Right renal pelvis (tissue), 4 donors: ENCODE data around the gene CHMP4B. TPM values are rescaled to one million over a fixed set of nuclear protein-coding genes. Genes with fewer than 3 reads are reported as not detected.
"Not testable (repeated sequence)": the region's sequence is repeated elsewhere in the genome, so short reads cannot be mapped to it uniquely, and the experiment has no call there.

Experiments used
- DNase-seq, 4 donors: peaks; one replicate each; pipeline ENCODE4 v3.0.0-alpha.2; 2013; ENCODE audit warnings: low read depth in 4 of 4, low spot score in 3 of 4, missing footprints in 1 of 4
- polyA plus RNA-seq, 4 donors: library from polyadenylated mRNA; unstranded; fragments of 120-200 nt; gene quantifications; one replicate each; pipeline ENCODE4 v1.2.1, GENCODE V29; 2013; ENCODE audit not compliant: insufficient read length in 4 of 4

Gene CHMP4B
- polyA plus RNA-seq, 4 donors = 108 to 112 (median 110) TPM

DNA sequence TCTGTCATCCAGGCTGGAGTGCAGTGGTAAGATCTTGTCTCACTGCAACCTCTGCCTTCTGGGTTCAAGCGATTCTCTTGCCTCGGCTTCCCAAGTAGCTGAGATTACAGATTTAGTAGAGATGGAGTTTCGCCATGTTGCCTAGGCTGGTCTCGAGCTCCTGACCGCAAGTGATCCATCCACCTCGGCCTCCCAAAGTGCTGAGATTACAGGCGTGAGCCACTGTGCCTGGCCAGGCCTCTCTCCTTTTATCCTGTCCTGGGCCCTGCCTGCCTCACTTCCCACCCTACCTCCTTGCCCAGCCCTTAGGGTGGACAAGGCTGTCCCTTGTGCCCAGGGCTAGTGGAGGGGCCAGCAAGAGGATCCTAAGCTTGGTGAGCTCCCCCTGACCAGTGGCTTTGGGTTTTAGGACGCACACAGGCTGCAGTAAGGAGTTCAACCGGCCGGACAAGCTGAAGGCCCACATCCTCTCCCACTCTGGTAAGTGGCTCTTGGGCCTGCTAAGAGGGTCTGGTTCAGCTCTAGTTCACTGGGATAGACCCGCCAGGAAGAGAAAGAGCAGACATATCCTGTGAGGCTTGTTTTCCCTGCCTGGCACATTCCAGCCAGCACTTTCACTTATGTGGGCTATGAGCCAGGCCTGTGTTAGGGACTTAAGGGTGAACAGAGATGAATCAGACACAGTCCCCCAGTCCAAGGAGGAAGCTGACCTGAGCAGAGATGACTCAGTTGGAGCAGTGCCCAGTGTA, 21.9 kb upstream of the CHMP4B start:
- no peak for DNase-seq

- DNase-seq = no peak
Measured at GRCh38 chr20:33789858-33790182, 21.3 kb upstream of the CHMP4B start.

- DNase-seq = no peak
Measured at GRCh38 chr20:33790566-33790965, 20.6 kb upstream of the CHMP4B start.

DNA sequence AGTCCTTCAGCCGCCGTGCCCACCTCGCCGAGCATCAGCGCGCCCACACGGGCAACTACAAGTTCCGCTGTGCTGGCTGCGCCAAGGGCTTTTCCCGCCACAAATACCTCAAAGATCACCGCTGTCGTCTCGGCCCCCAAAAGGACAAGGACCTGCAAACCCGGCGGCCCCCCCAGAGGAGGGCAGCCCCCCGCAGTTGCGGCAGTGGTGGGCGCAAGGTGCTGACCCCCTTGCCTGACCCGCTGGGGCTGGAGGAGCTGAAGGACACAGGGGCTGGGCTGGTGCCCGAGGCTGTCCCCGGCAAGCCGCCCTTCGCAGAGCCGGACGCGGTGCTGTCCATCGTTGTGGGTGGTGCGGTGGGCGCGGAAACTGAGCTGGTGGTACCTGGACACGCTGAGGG, 20.1 kb upstream of the CHMP4B start:
- no peak for DNase-seq

DNA sequence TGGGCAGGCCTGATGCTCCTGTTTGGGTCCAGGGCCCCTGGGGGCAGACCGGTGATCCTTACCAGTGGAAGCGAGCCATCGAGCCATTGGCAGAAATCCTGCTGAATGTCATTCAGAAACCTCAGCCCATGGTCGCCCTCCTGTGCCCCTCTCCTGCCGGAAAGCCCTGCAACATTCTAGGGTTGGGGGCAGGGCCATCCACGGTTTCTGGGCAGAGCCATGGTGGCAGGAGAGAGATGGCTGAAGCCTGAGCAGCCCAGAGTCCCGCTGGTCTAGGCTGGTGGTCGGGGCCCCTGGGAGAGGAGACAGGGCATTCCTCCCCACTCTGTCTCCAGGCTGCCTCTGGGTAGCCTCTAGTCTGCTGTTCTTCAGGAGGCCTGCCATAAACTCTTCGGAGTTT, 19.6 kb upstream of the CHMP4B start:
- DNase-seq = no peak

DNA sequence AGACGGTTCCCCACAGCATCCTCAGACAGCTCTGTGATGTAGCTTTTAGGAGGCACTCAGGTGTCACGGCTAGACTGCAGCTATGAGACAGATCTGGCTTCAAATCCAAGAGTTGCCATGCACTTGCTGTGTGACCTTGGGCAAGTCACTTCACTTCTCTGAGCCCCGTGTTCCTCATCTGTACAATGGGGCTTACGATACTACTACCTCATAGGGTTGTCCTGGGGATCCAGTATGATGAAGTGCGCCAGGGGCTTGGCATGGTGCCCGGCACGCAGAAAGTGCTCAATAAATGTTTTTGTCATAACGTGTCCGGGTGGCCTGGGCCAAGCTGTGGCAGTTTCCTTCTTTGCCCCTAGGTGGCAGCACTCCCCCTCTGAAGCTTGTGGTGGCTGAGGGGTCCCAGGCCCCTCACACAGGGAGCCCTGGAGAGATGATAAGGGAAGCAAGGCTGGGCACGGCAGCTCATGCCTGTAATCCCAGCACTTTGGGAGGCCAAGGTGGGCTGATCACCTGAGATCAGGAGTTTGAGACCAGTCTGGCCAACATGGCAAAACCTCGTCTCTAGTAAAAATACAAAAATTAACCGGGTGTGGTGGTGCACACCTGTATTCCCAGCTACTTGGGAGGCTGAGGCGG, 19.1 kb upstream of the CHMP4B start:
- DNase-seq = no peak

- not testable (repeated sequence) for DNase-seq
Measured at GRCh38 chr20:33792598-33792989, 18.6 kb upstream of the CHMP4B start.

DNA sequence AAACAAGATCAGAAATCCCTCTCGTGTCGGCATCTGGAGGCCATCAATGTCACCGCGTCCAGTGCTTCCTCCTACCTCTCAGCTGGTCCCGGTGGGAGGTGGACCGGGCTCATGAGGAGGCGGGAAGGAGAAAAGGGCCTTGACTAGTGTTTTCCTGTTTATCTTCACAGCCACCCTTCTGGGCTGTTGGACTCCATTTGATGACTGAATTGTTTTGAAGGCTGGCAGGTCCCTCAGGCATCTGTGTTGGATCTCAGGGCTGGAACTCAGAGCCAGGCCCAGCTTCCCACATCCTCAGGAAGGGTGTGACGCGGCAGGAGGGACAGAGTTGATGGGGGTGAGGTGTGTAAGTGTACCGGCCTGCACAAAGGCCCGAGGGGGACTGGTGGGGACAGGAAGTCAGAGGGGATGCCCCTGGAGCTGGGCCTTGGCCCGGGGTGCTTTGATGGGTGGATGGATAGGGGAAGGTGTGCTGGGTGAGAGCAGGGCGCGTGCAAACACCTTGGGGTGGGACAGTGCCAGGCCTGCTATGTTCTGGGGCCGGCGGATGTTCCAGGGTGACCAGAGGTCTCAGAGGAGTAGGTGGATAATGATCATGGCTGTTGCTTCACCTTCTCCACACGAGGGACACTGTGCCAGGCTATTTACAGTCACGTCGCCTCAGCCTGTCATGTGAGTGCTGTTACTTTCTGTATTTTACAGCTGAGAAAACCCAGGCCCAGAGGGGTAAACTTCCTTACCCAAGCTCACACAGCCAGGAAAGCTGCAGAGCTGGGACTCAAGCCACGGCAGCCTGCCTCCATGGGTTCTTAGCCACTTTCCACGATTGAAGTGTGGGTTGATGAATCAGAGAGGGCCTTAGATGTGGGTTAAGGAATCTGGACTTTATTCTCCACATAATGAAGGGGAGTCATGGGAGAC, 17.9 kb upstream of the CHMP4B start:
- DNase-seq = no peak

GRCh38 chr20:33796263-33796906, 14.8 kb upstream of the CHMP4B start:
- no peak for DNase-seq

GRCh38 chr20:33796907-33797544, 14.1 kb upstream of the CHMP4B start:
- no peak for DNase-seq

GRCh38 chr20:33798444-33798843, 12.7 kb upstream of the CHMP4B start:
- DNase-seq = no peak

DNA sequence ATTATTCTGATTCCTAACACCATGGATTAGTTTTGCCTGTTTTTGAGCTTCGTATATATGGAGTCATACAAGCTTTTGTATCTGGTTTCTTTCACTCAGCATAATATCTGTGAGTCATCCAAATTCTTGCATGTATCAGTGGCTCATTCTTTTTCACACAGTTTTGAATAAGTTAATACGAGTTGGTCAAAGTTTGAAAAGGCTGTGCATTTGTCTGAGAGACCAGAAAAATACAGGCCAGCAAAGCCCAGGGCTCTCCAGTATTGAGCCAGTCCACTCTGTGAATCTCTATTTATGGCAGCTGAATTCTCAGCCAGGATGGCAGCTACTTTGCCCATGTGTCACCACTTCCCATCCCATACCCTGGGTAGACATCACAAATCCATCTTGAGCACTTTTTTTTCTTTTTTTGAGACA, 7.2 kb upstream of the CHMP4B start:
- no peak for DNase-seq

DNA sequence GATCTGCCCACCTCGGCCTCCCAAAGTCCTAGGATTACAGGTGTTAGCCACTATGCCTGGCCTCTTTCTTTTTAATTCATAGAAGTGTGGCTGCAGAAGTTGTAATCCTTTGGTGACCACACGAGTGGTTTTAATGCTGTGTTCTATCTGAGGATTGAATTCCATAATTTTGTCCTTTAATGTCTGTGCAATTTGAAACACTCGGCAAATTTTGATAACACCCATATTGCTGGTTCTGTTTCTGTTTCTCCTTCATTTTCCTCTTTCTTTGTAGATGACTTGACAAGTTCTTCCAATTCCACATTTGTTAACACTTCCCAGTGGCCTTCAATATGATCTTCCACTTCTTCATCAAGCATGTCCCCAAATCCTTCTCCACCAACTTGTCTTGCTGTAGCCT, 2.8 kb upstream of the CHMP4B start:
- DNase-seq = no peak

DNA sequence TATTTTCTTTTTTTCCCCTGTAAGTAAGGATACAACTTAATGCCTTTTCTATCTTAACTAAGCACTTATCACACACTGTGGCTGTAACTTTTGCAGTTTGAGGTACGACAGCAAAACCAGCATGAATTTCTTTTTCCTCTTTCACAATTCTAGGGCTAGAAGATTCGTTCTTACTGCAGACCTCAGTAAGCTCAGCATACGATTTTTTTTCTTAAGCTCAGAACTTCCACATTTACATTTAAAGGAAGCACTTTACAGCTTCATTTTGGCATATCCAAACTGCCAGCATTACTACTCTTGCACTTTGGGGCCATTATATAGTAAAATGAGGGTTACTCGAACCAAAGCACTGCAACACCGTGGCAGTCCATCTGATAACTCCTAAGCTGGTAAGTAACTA, 889 bp upstream of the CHMP4B start:
- DNase-seq = no peak

- no peak for DNase-seq
Measured at GRCh38 chr20:33811776-33812151, 616 bp downstream of the CHMP4B start.

GRCh38 chr20:33812152-33812849, 1.2 kb downstream of the CHMP4B start:
- DNase-seq = no peak

GRCh38 chr20:33812908-33813462, 1.8 kb downstream of the CHMP4B start:
- no peak for DNase-seq

GRCh38 chr20:33814238-33814712, 3.1 kb downstream of the CHMP4B start:
- no peak for DNase-seq

DNA sequence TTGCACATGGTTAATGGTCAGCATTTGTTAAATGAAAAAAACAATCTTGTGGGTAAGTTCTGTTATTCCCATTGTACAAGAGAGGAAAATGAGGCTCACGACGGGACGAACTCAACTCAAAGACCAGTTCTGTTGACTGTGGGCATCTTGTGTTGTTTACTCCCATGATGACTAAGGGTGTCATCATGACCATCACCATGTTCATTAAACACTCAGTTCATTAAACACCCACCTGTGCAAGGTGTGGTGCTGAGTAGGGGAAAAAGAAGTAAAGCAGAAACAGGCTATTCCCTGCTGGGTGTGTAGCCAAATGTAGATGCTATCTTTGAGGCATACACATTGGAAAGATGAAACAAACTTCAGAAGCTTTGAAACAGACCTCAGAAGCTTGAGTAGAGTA, 4.5 kb downstream of the CHMP4B start:
- no peak for DNase-seq

- DNase-seq = no peak
Measured at GRCh38 chr20:33816191-33816590, 5.0 kb downstream of the CHMP4B start.
